Effector CD4-positive, alpha-beta T cell (primary cell): ENCODE data around the gene ATP10A.
"Not testable (repeated sequence)": the region's sequence is repeated elsewhere in the genome, so short reads cannot be mapped to it uniquely, and the experiment has no call there.

Experiments used
- DNase-seq: peaks from one replicate; pipeline ENCODE4 v3.0.0-alpha.2; 2020

Gene ATP10A

DNA sequence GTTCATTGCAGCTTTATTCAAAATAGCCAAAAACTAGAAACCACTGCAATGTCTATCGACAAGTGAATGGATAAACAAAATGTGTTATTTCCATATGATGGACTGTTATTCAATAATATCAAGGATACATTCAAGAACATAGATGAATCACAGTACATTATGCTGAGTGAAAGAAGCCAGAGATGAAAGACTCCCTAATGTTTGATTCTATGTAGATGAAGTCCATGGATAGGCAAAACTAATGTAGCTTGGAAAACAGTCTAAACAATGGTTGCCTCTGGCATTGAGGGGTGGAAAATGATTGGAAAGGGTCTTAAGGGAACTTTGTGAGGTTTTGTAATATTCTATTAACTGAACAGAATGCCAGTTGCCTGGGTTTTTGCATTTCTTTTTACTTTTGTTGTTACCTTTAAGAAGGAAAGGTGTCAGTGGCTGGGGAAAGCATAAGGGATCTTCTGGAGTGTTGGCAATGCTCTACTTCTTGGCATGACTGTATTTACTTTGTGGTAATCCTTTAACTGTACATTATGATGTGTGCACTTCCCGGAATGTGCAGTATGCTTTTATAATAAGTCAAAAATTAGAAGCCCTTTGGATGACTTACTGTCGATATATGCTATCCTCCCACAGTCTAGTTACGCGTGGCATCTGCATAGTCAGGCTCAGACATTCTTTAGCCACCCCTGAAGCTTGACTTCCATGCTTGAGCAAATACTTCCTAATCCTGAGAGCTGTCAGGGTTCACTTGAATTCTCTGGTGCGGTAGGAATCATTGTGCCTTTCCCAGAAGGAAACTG, 20.5 kb upstream of the ATP10A start:
- no peak for DNase-seq

- DNase-seq: no peak
Measured at GRCh38 chr15:25882466-25882865, 19.3 kb upstream of the ATP10A start.

DNA sequence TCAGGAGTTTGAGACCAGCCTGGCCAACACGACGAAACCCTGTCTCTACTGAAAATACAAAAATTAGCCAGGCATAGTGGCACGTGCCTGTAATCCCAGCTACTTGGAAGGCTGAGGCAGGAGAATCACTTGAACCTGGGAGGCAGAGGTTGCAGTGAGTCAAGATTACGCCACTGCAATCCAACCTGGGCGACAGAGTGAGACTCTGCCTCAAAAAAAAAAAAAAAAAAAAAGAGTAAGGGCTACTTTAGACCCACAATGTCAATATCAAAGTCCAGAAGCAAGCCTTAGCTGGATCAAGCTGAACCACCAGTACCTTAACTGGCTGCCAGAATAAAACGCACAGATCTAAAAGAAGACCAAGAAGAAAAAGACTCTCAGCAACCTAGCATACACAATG, 17.8 kb upstream of the ATP10A start:
- not testable (repeated sequence) for DNase-seq

- no peak for DNase-seq
Measured at GRCh38 chr15:25880411-25880810, 17.3 kb upstream of the ATP10A start.

DNA sequence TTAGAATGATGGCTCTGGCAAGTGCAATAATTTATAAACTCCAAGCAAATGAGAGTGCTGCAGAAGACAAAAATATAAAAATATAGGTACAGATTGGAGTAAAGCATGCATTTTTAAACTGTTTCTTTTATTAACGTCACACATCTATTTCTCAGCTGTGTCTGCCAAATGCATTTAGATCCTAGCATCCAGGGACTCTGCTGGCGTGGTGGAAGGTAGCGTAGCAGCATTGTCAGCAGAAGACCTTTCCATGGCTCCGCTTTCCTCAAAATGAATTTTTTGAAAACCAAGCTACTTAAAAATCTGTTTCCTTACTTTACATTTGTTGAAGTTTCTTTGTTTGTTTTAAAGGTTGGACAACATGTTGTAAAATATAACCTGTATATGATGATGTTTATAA, 16.3 kb upstream of the ATP10A start:
- DNase-seq: no peak

GRCh38 chr15:25877681-25878080, 14.6 kb upstream of the ATP10A start:
- no peak for DNase-seq

DNA sequence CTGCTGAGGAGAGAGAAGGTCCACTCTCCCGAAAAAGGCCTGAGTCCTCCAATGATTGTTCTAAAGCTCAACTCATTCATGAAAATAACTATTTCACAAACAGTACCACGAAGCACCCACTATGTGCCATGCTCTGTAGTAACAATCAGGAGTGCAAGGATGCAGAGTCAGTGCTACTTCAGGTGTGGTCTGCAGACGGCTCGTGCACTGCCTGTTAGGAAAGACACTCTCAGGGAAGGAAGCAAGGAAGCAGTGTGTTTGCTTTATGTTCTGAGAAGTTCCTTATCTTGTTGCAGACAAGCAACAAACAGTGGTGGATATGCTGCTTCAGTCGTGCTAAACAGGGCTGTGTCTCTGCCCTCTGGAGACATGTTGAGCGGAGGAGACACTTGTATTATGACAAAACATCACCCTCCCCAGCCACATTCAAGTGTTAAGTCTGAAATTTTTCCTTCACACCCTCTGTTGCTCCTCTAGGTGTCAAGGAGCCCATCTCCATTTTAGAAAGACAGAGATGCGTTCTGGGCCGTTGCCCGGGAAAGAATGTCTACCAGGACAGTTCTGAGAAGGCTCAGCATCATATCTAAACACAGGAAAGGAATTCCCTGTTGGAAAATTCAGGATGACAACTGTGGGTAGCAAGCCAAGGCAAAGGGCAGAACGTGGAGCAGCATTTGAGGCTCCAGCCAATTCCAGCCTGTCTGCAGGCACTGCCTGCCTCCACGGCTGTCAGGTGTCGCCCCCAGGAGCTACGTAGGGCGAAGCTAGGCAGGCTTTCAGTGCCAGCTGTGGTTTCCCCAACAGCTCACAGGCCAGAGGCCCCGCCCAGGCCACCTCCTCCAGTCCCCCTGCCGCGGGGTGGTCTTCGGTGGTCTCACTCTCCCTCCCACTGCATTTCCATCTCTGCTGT, 13.4 kb upstream of the ATP10A start:
- DNase-seq: no peak

DNA sequence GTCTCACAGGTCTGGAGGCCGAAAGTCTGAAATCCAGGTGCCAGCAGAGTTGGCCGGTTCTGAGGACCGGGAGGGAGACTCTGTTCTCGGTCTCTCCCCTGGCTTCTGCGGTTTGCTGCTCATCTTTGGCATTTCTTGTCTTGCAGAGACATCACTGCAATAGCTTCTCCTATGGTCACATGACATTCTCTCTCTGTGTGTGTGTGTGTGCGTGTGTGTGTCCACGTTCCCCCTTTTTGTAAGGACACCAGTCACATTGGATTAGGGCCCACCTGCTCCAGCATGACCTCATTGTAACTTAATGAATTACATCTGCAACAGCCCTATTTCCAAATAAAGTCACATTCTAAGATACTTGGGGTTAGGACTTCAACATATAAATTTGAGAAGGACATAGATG, 12.4 kb upstream of the ATP10A start:
- no peak for DNase-seq

DNA sequence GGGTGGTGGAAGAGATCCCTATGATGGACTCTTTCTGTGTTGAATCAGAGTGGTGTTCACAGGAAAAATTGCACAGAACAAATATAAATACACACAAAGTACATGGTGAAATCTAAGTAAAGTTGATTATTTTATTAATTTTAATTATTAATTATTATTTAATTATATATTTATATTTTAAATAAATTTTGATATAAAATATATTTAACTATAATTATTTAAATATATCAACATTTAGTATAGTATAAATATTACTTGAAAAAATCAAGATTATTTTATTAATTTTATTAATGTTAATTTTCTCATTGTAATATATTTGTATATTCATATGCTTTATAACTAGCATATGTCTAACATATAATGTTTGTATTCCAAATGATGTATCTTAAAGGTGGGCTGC, 11.3 kb upstream of the ATP10A start:
- no peak for DNase-seq

DNA sequence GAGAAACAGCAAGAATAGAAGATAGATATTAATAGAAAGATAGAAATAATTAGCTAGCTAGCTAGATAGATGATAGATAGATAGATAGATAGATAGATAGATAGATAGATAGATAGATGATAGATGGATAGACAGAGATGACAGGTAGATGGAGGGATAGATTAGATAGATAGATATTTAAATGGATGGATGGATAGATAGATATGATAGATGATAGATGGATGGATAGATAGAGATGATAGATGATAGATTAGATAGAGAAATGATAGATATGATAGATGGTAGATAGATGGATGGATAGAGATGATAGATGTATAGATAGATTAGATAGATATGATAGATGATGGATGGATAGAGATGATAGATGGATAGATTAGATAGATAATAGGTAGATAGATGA, 8.3 kb upstream of the ATP10A start:
- no peak for DNase-seq

DNA sequence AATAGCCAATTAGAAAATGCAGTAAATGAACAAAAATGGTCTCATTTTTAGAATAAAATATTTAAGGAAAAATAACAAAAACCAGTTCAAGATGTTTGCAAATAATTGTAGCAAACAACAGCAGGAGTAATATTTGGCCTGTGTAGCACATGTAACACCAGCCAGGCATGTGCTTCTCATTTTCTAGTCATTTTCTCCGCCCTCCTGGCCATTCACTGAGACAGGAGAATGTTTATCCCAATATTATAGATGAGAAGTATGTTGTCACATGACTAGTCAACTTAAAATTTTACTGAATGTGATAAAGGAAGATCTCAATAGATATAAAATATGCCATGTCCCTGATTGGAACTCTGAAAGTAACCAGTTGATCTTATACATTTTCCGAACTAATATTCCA, 7.8 kb upstream of the ATP10A start:
- no peak for DNase-seq

- no peak for DNase-seq
Measured at GRCh38 chr15:25869701-25870100, 6.6 kb upstream of the ATP10A start.

DNA sequence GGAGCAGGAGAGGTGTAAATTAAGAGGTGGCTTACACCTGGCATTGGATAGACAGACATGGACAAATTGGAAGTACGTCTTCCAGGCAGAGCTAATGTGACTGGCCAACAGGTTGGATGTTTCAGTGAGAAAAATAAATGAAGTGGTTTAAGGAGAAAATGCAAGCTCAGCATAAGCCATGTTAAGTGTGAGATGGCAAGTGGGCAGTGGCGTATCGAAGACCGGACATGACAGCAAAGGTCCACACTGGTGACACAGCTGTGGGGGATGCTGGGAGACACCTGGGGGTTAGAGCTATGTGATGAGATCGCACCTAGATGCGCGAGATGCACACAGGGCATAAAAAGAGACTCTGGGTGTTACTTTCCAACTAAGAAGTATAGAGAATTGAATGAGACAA, 3.7 kb upstream of the ATP10A start:
- no peak for DNase-seq

- DNase-seq: no peak
Measured at GRCh38 chr15:25866251-25866650, 3.1 kb upstream of the ATP10A start.

GRCh38 chr15:25864966-25865365, 1.8 kb upstream of the ATP10A start:
- no peak for DNase-seq

- DNase-seq: no peak
Measured at GRCh38 chr15:25863968-25864580, 947 bp upstream of the ATP10A start.

- DNase-seq: peak; percentile 55
Measured at GRCh38 chr15:25862472-25863110, 536 bp downstream of the ATP10A start.

GRCh38 chr15:25862071-25862471, 1.1 kb downstream of the ATP10A start:
- DNase-seq: no peak

DNA sequence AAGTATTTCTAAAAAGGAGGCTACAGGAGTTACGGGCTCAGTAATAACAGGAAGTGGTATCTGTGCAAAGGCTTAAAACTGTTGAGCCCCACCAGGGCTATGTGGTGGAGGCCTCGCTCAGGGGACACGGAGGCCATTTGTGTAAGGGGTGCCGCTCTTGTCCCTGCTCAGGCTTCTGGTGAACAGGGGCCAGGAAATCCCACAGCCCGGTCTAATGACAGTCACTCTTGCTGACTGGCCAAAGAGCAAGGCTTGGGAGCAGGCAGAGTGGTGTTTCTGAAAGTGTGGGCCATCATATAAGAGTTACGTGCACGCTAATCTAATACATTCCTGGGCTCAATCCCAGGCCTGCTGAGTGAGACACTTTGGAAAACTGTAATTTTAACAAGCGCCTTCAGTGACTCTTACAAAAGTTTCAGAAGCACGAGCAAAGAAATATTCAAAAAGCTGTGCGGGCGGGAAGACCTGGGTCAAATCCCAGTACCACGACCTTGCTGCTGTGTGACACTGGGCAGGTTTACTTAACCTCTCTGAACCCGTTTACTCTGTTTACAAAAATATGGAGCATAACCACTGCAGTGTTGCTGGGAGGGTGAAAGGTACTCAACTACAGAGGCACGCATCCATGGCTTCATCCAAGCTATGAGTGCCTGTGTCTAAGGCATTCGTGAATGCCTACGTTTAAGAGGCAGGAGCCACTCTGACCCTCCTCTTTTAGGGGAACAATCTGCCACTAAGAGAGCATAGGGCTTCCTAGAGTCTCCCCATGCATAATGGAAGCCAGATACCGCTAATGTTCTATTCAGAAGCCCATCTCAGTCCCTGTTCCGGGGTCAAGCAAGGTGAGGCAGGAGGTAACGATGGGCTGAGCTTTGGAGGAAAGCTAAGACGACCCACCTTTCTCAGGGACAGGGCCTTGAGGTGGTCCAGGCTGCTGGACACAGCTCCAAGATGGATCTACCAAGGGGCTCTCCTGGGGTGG, 2.0 kb downstream of the ATP10A start:
- no peak for DNase-seq

- peak; percentile 50 for DNase-seq
Measured at GRCh38 chr15:25859838-25860645, 3.1 kb downstream of the ATP10A start.
